Body of pancreas (tissue), 4 donors: ENCODE results near the gene KCNJ6. TPM values are rescaled to one million over a fixed set of nuclear protein-coding genes. Genes with fewer than 3 reads are reported as not detected.

Experiments
- ATAC-seq: fragments of 150-250 bp; one replicate; pipeline ENCODE4 v1.9.1; 2016
- DNase-seq, 4 donors: peaks; one replicate each; pipeline ENCODE4 v3.0.0-alpha.2; 2019
- H3K27ac ChIP-seq, 4 donors: fragments of 200-600 bp; sonication (generic); 1 replicate in 3 of 4; 2 replicates in 1 of 4; pipeline versions ENCODE4 v1.5.1 to v1.6.1; 2016 to 2019; ENCODE audit warnings: mild to moderate bottlenecking in 1 of 4, mixed read lengths in 1 of 4, moderate library complexity in 1 of 4
- H3K27me3 ChIP-seq, 2 donors: fragments of 200-600 bp; sonication (generic); one replicate each; pipeline ENCODE4 v1.6.0; 2016; ENCODE audit warnings: mild to moderate bottlenecking in 1 of 2
- H3K36me3 ChIP-seq, 2 donors: fragments of 200-600 bp; sonication (generic); replicated peaks in 1 of 2; 2 replicates each; pipeline ENCODE4 v1.5.1; 2016; ENCODE audit warnings: low read depth in 2 of 2; ENCODE audit not compliant: insufficient read depth in 1 of 2
- H3K4me1 ChIP-seq: fragments of 200-600 bp; sonication (generic); one replicate; pipeline ENCODE4 v1.6.0; 2016
- H3K4me3 ChIP-seq, 2 donors: fragments of 200-600 bp; sonication (generic); 1 replicate in 1 of 2; 2 replicates in 1 of 2; pipeline ENCODE4 v1.5.1; 2016 to 2019
- H3K9me3 ChIP-seq, 3 donors: fragments of 200-600 bp; sonication (generic); 1 replicate in 2 of 3; 2 replicates in 1 of 3; pipeline ENCODE4 v1.5.1; 2016
- POLR2A ChIP-seq, 3 donors: fragments of 450-650 bp; IDR thresholded peaks; one replicate each; pipeline ENCODE4 v1.6.1; 2016; ENCODE audit warnings: antibody characterized with exemption in 3 of 3, mild to moderate bottlenecking in 2 of 3
- WGBS, 2 donors: methylation state at CpG; one replicate each; pipeline ENCODE4 v1.1.5; 2017; 5-methylcytosine and 5-hydroxymethylcytosine counted together
- intact Hi-C: fragments of 100-400 bp; cut with DNase I; formaldehyde crosslinking; loops from one replicate; pipeline ENCODE4 v1.15.1; 2023
- total RNA-seq, 2 donors: library from RNA; depleted of rRNA; stranded (reverse); fragments of >200 nt; gene quantifications; one replicate each; pipeline ENCODE4 v1.1.0, GENCODE V29; 2016
- TF ChIP-seq, protein P1 (sequence below), 7 experiments: fragments of 450-650 bp in 4 of 7; fragments of 200-600 bp in 3 of 7; sonication (generic) in 3 of 7; IDR thresholded peaks; one replicate each; pipeline ENCODE4 v1.5.1; 2016 to 2019; ENCODE audit warnings: antibody characterized with exemption in 7 of 7

KCNJ6 gene
- total RNA-seq, 2 donors from 2014 or later = under 0.01 to 0.78 TPM

GRCh38 chr21:37565530-37566223, 350.6 kb downstream of the KCNJ6 start:
- Histone ChIP-seq H3K27me3 (no peaks in the 10 kb centered on the region), H3K36me3 (no peaks in the 10 kb centered on the region), H3K4me1 (peaks cover 23% of the 10 kb centered on the region), H3K9me3 (no peaks in the 10 kb centered on the region), H3K27ac (no peak overlapping the region), H3K4me3 (no peak overlapping the region)
- TF ChIP-seq POLR2A (IDR thresholded peaks at IDR 0.05) = peak in 1 of 3 donors; percentile 10
- TF ChIP-seq, protein P1, sequence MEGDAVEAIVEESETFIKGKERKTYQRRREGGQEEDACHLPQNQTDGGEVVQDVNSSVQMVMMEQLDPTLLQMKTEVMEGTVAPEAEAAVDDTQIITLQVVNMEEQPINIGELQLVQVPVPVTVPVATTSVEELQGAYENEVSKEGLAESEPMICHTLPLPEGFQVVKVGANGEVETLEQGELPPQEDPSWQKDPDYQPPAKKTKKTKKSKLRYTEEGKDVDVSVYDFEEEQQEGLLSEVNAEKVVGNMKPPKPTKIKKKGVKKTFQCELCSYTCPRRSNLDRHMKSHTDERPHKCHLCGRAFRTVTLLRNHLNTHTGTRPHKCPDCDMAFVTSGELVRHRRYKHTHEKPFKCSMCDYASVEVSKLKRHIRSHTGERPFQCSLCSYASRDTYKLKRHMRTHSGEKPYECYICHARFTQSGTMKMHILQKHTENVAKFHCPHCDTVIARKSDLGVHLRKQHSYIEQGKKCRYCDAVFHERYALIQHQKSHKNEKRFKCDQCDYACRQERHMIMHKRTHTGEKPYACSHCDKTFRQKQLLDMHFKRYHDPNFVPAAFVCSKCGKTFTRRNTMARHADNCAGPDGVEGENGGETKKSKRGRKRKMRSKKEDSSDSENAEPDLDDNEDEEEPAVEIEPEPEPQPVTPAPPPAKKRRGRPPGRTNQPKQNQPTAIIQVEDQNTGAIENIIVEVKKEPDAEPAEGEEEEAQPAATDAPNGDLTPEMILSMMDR (IDR thresholded peaks at IDR 0.05) = no peak
- DNase-seq (no peak), ATAC-seq (no peak)
- 75 to 84% methylated on average over 14 of the region's 14 CpGs for WGBS, 2 donors
- intact Hi-C loops = no loop called here

GRCh38 chr21:37564924-37565529, 351.2 kb downstream of the KCNJ6 start:
- ATAC-seq = peak; percentile 6
- peak in 3 of 4 donors; percentile 28 to 37 (median 29) for DNase-seq
- Histone ChIP-seq H3K27me3 (no peaks in the 10 kb centered on the region), H3K36me3 (no peaks in the 10 kb centered on the region), H3K9me3 (no peaks in the 10 kb centered on the region), H3K27ac (peak overlapping the region; percentile 85 to 98 (median 90)), H3K4me3 (no peak overlapping the region), H3K4me1 (peaks cover 23% of the 10 kb centered on the region)
- intact Hi-C loops = no loop called here
- WGBS, 2 donors = 53 to 71% methylated on average over 12 of the region's 12 CpGs
- TF ChIP-seq, protein P1 (IDR thresholded peaks at IDR 0.05) = no peak
- TF ChIP-seq POLR2A (IDR thresholded peaks at IDR 0.05) = no peak

GRCh38 chr21:37564341-37564923, 351.8 kb downstream of the KCNJ6 start:
- WGBS, 2 donors = 4 to 8% methylated on average over 7 to 14 of the region's 14 CpGs
- no peaks in the 10 kb centered on the region for H3K27me3 ChIP-seq
- DNase-seq = peak; percentile 70 to 91 (median 76)
- intact Hi-C loops = no loop called here
- H3K4me1 ChIP-seq = peaks cover 23% of the 10 kb centered on the region
- H3K4me3 ChIP-seq = peak overlapping the region; percentile 45 to 94
- ATAC-seq = peak; percentile 73
- H3K9me3 ChIP-seq = no peaks in the 10 kb centered on the region
- peak overlapping the region; percentile 85 to 98 (median 90) for H3K27ac ChIP-seq
- H3K36me3 ChIP-seq = no peaks in the 10 kb centered on the region
- TF ChIP-seq, protein P1 (IDR thresholded peaks at IDR 0.05) = peak in 1 of 7 experiments; percentile 1
- no peak for TF ChIP-seq POLR2A (IDR thresholded peaks at IDR 0.05)

GRCh38 chr21:37563641-37564340, 352.5 kb downstream of the KCNJ6 start:
- peak overlapping the region; percentile 85 to 98 (median 90) for H3K27ac ChIP-seq
- H3K9me3 ChIP-seq = no peaks in the 10 kb centered on the region
- ATAC-seq (peak; percentile 94), DNase-seq (peak; percentile 94 to 96 (median 95))
- H3K4me3 ChIP-seq = peak overlapping the region; percentile 45 to 94
- H3K36me3 ChIP-seq = no peaks in the 10 kb centered on the region
- intact Hi-C loops = no loop called here
- H3K4me1 ChIP-seq = peaks cover 23% of the 10 kb centered on the region
- no peaks in the 10 kb centered on the region for H3K27me3 ChIP-seq
- TF ChIP-seq, protein P1 (IDR thresholded peaks at IDR 0.05) = peak; percentile 8 to 56 (median 33)
- TF ChIP-seq POLR2A (IDR thresholded peaks at IDR 0.05) = peak; percentile 61 to 95 (median 94)
- 0% methylated on average over 10 to 67 of the region's 67 CpGs for WGBS, 2 donors
